GM06990 (cell line): ENCODE measurements around the gene AFG1L.
A peak's percentile ranks its signal among the peaks of the same experiment; 100 is the strongest.
"Not testable (repeated sequence)": the region's sequence is repeated elsewhere in the genome, so short reads cannot be mapped to it uniquely, and the experiment has no call there.

Experiments
- DNase-seq: peaks from one replicate; pipeline ENCODE4 v3.0.0-alpha.2; 2011; ENCODE audit not compliant: insufficient read length; ENCODE audit errors: extremely low read depth
- H3K27me3 ChIP-seq: replicated peaks from 2 replicates; pipeline ENCODE4 v1.6.0; 2011; ENCODE audit warnings: low read length; ENCODE audit not compliant: control insufficient read depth, insufficient read depth
- H3K36me3 ChIP-seq: 2 replicates; pipeline ENCODE4 v1.5.1; 2011; ENCODE audit warnings: low read length; ENCODE audit not compliant: control insufficient read depth, insufficient read depth
- H3K4me3 ChIP-seq: replicated peaks from 2 replicates; pipeline ENCODE4 v1.5.1; 2011; ENCODE audit warnings: low read depth, mild to moderate bottlenecking, control low read depth, low read length
- TF ChIP-seq, protein P1 (sequence below): IDR thresholded peaks from 2 replicates; pipeline ENCODE4 v1.5.1; 2011; ENCODE audit warnings: low read length, control low read depth, mild to moderate bottlenecking, inconsistent platforms; ENCODE audit not compliant: insufficient read depth, poor library complexity, severe bottlenecking

The AFG1L gene

GRCh38 chr6:108560463-108561308, 265.8 kb downstream of the AFG1L start, which contains the start of gene FOXO3:
Gene FOXO3 (plus strand): TSS chr6:108560917. CDS start chr6:108561209, 292 bp downstream.
- TF ChIP-seq, protein P1, sequence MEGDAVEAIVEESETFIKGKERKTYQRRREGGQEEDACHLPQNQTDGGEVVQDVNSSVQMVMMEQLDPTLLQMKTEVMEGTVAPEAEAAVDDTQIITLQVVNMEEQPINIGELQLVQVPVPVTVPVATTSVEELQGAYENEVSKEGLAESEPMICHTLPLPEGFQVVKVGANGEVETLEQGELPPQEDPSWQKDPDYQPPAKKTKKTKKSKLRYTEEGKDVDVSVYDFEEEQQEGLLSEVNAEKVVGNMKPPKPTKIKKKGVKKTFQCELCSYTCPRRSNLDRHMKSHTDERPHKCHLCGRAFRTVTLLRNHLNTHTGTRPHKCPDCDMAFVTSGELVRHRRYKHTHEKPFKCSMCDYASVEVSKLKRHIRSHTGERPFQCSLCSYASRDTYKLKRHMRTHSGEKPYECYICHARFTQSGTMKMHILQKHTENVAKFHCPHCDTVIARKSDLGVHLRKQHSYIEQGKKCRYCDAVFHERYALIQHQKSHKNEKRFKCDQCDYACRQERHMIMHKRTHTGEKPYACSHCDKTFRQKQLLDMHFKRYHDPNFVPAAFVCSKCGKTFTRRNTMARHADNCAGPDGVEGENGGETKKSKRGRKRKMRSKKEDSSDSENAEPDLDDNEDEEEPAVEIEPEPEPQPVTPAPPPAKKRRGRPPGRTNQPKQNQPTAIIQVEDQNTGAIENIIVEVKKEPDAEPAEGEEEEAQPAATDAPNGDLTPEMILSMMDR, result no peak
- DNase-seq, result peak; percentile 82
- H3K4me3 ChIP-seq, result peak within 1 kb of the TSS; percentile 92
- no peaks in the 10 kb centered on the region; the same call in 1 of the 2 replicates for H3K27me3 ChIP-seq
- H3K36me3 ChIP-seq, result no peaks in the 10 kb centered on the region; the same call in 1 of the 2 replicates

- not testable (repeated sequence) for H3K27me3 ChIP-seq, H3K36me3 ChIP-seq, DNase-seq
- peak overlapping the region; percentile 92 for H3K4me3 ChIP-seq
Observed at GRCh38 chr6:108561309-108561647, 266.4 kb downstream of the AFG1L start.

GRCh38 chr6:108561742-108562502, 267.1 kb downstream of the AFG1L start:
- TF ChIP-seq, protein P1, result no peak
- Histone ChIP-seq H3K4me3 (peak overlapping the region; percentile 92), H3K36me3 (no peaks in the 10 kb centered on the region; the same call in 1 of the 2 replicates)

DNA sequence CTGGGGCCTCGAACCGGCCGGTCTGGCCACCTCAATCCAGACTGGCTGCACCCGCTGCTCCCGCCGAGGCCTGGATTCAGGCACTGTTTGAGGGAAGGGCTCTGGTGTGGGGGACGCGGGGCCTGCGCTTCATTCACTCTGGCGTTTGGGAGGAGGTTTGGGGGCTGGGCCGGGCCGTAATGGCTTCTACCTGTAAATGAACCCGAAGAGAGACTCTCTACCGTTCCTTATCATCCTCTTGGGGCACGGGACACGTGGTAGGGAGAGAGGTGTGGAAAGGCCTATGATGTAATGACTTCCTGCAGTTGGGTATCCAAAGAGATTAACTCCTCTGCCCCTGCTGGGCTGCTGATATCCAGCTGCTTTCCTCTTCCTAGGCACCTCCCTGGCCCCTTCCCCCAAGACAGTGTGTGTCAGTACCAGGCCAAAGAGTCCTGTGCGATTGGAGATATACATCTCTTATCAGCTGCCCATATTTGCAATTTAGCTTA, 267.7 kb downstream of the AFG1L start:
- DNase-seq, result peak; percentile 18
- H3K27me3 ChIP-seq, result no peaks in the 10 kb centered on the region
- TF ChIP-seq, protein P1, result no peak
- peaks cover 2% of the 10 kb centered on the region for H3K36me3 ChIP-seq
- H3K4me3 ChIP-seq, result peak overlapping the region; percentile 92

More at GRCh38 chr6:108561742-108562502, 267.1 kb downstream of the AFG1L start:
- peak; percentile 29 for DNase-seq
- no peaks in the 10 kb centered on the region; the same call in 1 of the 2 replicates for H3K27me3 ChIP-seq

GRCh38 chr6:108563292-108563691, 268.4 kb downstream of the AFG1L start:
- Histone ChIP-seq H3K36me3 (peaks cover 5% of the 10 kb centered on the region), H3K4me3 (peak overlapping the region; percentile 18), H3K27me3 (no peaks in the 10 kb centered on the region)
- TF ChIP-seq, protein P1, result no peak
- no peak for DNase-seq

DNA sequence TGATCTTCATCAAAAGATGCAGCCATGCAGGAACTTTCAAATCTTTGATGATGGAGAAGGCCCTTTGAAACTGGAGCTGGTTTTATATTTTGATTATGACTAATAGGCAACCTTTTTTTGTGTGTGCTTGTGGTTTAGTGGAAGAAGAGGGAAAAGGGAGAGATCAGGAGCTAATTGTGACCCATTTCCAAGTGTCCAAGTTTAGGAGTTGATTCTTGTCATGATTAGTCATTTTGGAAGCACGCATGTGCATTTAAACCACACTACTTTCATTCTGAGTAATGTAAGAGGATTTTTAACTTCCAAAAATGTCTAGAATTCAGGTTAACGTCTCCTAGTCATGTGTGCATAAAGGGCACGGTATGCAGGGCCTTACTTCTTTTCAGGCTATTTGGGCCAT, 269.3 kb downstream of the AFG1L start:
- no peak overlapping the region; the same call in 1 of the 2 replicates for H3K4me3 ChIP-seq
- TF ChIP-seq, protein P1, result no peak

More for the DNA sequence above, 269.3 kb downstream of the AFG1L start:
- DNase-seq, result peak; percentile 59
- no peaks in the 10 kb centered on the region for H3K27me3 ChIP-seq
- peaks cover 9% of the 10 kb centered on the region for H3K36me3 ChIP-seq
